HG02571 (cell line): ENCODE data around the gene RALGDS.
"Not testable (repeated sequence)": the region's sequence is repeated elsewhere in the genome, so short reads cannot be mapped to it uniquely, and the experiment has no call there.

ENCODE experiments used
- ATAC-seq: cut with Tn5 transposase; IDR thresholded peaks from one replicate; pipeline ENCODE4 v1.9.1; 2021; ENCODE audit warnings: mild to moderate bottlenecking, moderate library complexity; ENCODE audit not compliant: unreplicated experiment

Gene RALGDS

DNA sequence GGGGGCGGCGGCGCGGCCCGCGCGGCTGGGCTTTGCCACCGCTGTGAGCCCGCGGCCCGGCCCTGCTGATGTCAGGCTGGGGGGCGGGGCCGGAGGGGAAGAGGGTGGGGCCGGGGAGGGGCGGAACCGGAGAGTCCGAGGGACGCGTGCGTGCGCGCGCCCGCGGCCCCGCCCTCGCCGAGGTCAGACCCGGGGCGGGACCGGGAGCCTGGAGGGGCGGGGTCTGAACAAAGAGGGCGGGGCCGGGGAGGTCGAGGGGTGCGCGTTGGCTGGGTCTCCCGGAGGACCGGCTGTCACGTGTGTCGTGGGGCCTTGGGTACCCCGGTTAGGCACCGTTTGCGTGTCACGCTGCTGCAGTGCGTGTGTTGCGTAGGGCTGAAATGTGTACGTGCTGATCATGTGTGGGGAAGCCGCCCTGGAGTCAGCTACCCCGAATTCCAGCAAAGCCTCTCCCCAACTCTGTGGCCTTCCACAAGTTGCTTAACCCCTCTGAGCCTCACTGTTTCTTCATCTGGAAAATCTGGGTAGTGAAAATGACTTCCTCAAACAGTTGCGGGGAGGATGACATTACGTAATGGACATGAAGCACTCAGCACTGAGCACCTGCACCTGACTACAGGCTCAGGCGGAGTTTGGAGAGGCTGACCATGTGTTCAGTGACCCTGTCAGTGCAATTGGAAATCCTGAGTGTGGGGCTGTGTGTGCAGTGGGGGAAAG, at the start of gene RALGDS:
Gene RALGDS (minus strand): TSS at position 43 of the 717 bp plus-strand sequence. CDS start 86 bp downstream, outside the sequence.
- peak; percentile 72 for ATAC-seq

- no peak for ATAC-seq
Measured at GRCh38 chr9:133170716-133171115, 49.7 kb upstream of the RALGDS start.

- ATAC-seq = not testable (repeated sequence)
Measured at GRCh38 chr9:133169687-133170086, 48.6 kb upstream of the RALGDS start.

GRCh38 chr9:133169102-133169501, 48.1 kb upstream of the RALGDS start:
- no peak for ATAC-seq

DNA sequence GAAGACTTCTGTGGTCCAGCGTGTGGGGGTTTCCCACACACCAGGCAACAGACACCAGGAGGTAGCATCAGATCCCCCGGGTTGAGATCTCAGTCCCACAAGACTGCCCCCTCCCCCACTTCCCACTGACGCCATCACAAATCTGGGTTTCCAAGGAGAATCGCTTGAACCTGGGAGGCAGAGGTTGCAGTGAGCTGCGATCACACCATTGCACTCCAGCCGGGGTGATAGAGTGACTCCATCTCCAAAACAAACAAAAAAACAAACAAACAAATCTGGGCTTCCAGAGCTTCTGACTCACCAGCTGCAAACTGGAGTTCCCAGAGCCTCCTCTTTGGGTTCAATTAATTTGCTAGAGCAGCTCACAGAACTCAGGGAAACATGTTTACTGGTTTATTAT, 47.4 kb upstream of the RALGDS start:
- no peak for ATAC-seq

DNA sequence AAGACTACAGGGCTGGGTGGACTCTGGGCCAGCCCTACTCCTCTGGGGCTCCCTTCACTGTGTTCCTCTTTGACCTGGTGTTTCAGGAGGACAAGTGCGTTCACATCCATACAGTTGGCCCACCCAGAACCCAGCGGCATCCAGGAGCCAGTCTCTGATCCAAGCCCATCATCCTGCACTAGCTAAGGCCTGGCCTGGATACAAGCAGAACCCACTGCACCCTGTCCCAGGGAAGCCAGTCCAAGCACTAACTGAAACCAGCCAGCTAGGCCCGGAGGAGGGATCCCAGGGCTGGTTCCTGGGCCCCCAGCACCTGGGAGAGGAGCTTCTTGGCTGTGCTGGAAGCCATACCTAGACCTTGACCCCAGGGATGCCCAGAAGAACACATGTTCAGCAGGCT, 46.7 kb upstream of the RALGDS start:
- ATAC-seq = no peak

GRCh38 chr9:133167096-133167730, 46.2 kb upstream of the RALGDS start:
- ATAC-seq = no peak

GRCh38 chr9:133166392-133166791, 45.4 kb upstream of the RALGDS start:
- no peak for ATAC-seq

GRCh38 chr9:133165452-133165730, 44.4 kb upstream of the RALGDS start:
- no peak for ATAC-seq

DNA sequence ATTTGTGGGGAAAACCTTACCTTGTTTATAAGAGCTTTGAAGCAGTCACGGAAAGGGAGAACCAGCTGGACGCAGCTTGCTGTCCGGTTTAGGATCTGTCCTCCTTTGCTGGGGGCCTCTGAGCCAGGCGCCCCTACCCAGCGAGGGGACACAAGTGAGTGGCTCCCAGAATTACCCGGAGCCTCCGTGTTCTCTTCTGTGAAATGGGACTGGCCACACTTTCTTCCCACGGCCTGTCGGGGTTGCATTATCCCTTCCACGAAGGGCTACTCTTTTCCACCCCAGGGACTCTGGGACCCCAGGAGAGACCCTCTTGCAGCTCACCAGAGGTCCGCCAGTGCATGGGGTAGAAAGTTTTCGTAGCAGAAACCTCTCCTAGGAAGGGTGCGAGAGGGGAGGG, 43.2 kb upstream of the RALGDS start:
- ATAC-seq = no peak

GRCh38 chr9:133163504-133164172, 42.6 kb upstream of the RALGDS start, which contains the start of gene GBGT1:
TSS of gene GBGT1 (minus strand) at chr9:133163914. CDS start at chr9:133162412, 1,502 bp downstream.
- ATAC-seq = no peak

DNA sequence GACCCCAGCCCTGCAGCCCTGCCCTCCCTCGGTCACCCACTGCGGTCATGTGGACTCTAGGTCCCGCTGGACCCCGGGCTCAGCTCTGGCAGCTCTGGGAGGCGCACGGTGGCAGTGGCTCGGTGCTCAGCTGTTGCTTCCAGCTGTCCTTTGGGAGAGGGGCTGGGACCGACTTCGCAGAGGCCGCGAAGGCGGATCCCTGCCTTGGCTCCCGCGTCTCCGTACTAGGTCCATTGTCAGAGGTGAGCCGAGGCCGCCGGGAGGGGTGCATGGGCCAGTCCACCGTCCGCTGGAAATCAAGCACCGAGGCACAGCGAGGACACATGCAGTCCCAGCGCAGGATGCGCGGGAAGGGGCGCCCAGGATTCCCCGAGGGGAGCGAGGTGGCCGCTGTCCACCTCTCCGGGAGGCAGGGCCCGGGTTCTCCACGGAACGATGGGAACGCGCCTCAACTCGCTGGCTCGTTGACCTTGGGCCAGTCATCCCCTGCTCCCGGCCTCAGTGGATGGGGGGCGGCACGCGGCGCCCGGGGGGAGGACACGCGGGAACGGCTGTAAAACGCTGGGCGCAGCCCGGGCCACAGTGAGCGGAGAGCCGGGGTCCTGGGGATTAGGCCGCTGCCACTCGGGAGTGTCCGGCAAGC, 41.9 kb upstream of the RALGDS start:
- no peak for ATAC-seq

GRCh38 chr9:133161547-133161950, 40.5 kb upstream of the RALGDS start:
- no peak for ATAC-seq

- no peak for ATAC-seq
Measured at GRCh38 chr9:133160742-133161546, 39.9 kb upstream of the RALGDS start.

- no peak for ATAC-seq
Measured at GRCh38 chr9:133158695-133159094, 37.7 kb upstream of the RALGDS start.

GRCh38 chr9:133155156-133155555, 34.1 kb upstream of the RALGDS start:
- ATAC-seq = no peak

- no peak for ATAC-seq
Measured at GRCh38 chr9:133154097-133154989, 33.3 kb upstream of the RALGDS start.

DNA sequence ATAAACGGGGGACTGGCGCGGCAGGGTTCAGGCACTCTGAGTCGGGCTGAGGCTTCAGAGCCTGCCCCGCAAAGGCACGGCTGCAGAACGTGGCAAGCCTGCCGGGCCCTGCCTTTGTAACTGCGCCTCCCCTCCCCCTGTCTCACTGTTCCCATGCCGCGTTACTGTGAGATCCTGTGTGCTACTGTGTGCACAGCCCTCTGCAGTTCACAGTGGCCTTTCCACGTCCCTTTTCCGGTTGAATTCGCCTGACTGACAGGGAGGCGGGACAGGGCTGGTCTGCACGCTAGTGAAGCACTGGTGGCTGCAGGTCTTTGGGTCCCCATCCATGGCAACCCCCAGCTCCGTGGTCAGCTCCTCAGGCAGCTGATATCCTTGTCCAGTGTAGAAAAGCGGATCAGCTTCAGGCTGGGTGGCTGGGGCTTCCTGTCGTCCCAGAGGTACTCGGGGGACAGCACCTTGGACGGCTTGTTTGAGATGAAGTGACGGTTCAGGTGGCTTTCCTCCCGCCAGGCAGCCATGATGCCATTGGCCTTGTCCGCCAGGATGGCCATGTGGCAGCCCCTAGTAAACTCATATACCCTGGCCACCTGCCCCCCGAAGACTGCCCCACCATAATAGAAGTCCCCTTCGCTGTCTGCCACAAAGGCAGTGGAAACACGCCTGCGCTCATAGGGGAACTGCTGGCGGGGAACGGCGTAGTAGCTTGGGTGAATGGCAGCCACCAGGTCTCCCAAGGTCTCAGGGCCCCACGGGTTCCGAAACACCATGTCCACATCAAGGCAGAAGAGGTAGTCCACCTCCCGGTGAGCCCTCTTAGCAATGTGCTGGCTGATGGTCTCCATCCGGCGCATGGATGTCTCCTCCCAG, 32.4 kb upstream of the RALGDS start:
- no peak for ATAC-seq
